Renal cortex interstitium (tissue), 11 donors: Measurements from ENCODE around the gene RALGDS. TPM values are rescaled to one million over a fixed set of nuclear protein-coding genes. Genes with fewer than 3 reads are reported as not detected.
A peak's percentile ranks its signal among the peaks of the same experiment; 100 is the strongest.

ENCODE experiments used
- DNase-seq, 11 donors: peaks; one replicate each; pipeline ENCODE4 v3.0.0-alpha.2; 2013; ENCODE audit warnings: low read depth in 9 of 11, low spot score in 4 of 11; ENCODE audit errors: extremely low read depth in 1 of 11
- polyA plus RNA-seq, 3 donors: library from polyadenylated mRNA; unstranded; fragments of 120-200 nt; gene quantifications; one replicate each; pipeline ENCODE4 v1.2.1, GENCODE V29; 2013; ENCODE audit not compliant: insufficient read length in 3 of 3

RALGDS gene
- polyA plus RNA-seq, 3 donors, result 30.6 to 44.4 (median 40.2) TPM

DNA sequence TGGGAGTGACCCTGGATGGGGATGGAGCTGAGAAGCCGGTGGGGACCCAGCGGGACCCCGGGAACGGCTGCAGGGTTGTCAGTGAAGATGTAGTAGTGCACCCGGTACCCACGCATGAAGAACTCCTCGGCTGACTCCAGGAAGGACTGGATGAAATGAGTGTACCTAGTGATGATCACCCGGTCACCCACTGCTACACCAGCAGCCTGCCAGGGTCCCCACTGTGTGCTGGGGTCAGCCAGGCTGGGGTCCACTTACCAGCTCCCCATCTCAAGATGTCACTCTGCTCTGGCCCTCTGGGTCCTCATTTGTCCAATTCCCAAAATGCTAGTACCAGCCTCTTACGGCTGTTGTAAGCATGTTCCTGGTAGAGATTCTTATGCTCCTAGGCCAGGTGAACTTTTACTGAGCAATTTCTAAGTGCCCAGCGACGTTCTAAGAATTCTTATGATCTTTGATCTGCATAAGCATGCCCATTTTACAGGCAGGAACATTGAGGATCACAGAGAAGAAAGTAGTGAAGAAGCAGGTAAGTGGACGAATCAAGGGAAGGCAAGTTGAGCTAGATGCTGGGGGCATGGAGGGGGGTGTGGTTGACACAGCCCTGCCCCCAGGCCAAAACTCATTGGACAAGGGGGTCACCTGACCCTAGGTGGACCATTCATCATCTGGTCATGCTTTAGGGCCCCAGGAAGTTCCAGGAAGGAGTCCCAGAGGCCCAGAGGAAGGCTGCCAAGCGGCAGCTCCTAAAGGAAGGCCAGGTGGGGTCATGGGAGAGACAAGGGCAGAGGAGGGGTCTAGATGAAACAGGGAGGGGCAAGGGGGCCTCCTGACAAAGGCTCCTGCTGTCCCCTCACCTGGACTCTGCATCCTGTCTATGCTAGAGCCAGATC, 33.3 kb upstream of the RALGDS start:
- DNase-seq, result no peak

DNA sequence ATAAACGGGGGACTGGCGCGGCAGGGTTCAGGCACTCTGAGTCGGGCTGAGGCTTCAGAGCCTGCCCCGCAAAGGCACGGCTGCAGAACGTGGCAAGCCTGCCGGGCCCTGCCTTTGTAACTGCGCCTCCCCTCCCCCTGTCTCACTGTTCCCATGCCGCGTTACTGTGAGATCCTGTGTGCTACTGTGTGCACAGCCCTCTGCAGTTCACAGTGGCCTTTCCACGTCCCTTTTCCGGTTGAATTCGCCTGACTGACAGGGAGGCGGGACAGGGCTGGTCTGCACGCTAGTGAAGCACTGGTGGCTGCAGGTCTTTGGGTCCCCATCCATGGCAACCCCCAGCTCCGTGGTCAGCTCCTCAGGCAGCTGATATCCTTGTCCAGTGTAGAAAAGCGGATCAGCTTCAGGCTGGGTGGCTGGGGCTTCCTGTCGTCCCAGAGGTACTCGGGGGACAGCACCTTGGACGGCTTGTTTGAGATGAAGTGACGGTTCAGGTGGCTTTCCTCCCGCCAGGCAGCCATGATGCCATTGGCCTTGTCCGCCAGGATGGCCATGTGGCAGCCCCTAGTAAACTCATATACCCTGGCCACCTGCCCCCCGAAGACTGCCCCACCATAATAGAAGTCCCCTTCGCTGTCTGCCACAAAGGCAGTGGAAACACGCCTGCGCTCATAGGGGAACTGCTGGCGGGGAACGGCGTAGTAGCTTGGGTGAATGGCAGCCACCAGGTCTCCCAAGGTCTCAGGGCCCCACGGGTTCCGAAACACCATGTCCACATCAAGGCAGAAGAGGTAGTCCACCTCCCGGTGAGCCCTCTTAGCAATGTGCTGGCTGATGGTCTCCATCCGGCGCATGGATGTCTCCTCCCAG, 32.4 kb upstream of the RALGDS start:
- DNase-seq, result no peak

DNA sequence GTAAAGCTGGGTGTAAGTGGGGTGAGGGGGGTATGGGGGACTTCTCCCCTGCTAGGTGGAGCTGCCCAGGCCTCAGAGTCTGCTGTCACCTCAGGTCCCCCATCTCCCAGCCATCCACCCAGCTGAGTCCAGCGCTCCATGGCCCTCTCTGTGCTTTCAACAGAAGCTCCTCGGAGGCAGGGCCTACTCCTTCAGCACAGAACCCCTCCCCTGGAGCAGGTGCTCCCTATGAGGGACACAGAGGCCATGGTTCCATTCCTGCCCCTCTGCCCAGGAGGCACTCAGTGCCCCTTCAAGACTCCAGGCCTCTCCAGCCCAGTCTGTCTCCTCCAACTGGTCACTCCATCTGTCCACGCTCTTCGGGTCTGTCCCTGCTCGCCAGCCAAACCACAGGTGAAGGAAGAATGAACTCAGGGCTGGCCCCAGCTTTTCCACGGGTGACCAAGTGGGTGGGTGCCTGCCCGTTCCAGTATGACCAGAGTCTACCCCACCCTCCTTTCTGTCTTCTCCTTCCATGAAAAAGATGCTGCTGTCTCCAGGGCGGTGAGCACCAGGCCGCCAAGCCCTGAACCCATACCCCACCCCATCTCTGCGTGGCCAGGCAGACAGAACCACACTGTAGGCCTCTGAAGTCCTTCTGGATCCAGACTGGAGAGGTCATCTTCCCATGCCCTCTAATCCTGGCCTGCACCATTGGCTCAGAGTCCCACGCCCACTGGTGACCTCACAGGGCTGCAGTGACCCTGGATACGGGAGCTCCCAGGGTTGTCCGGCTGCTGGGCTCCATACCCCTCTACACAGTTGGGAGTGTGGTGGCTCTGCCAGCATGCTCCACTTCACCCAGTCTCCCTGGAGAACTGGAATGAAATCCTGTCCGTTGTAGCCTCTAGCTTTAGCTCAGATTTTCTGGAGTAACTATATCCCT, 30.8 kb upstream of the RALGDS start:
- DNase-seq, result no peak

DNA sequence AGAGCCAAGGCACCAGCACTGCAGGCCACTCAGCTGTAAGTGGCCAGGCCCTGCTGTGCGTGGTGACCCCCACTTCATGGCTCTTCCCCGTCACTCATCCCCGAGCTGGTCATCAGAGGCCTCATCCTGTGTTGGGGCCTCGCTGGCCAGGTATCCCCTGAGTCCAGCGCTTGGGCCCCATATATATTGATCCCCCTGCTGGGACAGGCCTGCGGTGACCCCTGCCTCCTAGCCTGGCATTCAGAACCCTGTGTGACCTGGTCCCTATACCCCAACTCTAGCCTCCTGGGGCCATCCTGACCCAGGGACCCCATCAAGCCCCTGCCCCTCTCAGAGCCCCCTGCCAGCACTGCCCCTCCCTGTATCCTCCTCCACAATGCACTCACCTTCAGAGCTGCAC, 30.0 kb upstream of the RALGDS start:
- no peak for DNase-seq

DNA sequence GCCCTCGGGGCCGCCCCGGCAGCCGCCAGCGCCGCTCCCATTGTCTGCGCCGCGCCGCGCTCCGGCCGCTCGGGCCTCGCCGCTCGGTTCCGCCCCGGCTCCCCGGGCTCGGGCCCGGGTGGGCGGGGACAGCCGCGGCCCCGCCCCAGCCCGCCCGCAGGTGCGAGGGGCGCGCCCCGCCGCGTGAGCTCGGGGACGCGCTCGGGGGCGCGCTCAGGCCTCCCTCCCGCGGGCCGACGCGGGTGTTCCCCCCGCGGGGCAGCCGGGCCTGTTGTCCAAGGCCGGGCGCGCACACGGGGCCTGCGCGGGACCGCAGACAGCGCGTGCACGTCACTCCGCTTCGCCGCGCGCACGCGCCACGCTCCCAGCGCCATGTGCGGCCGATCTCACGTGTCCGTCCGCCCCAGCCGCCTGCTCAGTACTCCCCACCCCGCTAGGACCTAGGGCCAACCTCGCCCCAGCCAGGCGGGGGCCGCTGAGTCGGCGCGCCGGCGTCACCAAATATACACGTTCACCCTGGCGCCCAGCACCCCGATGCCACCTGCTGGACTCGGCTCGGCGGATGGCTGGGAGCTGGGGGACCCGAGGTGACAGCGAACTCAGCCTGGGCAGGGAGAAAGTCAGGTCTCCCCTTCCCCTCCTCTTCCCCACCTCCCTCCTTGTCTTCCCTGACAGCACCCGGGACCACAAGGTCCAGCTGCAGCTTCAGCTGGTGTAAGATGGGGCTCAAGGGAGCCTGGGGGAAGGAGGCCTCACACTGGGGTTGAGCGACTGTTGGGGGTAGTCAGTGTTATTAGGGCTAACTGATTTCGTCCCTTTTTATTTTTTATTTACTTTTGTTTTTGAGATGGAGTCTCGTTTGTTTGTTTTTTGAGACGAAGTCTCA, 28.3 kb upstream of the RALGDS start:
- DNase-seq, result peak in 5 of 11 donors; percentile 68 to 82 (median 74)

DNA sequence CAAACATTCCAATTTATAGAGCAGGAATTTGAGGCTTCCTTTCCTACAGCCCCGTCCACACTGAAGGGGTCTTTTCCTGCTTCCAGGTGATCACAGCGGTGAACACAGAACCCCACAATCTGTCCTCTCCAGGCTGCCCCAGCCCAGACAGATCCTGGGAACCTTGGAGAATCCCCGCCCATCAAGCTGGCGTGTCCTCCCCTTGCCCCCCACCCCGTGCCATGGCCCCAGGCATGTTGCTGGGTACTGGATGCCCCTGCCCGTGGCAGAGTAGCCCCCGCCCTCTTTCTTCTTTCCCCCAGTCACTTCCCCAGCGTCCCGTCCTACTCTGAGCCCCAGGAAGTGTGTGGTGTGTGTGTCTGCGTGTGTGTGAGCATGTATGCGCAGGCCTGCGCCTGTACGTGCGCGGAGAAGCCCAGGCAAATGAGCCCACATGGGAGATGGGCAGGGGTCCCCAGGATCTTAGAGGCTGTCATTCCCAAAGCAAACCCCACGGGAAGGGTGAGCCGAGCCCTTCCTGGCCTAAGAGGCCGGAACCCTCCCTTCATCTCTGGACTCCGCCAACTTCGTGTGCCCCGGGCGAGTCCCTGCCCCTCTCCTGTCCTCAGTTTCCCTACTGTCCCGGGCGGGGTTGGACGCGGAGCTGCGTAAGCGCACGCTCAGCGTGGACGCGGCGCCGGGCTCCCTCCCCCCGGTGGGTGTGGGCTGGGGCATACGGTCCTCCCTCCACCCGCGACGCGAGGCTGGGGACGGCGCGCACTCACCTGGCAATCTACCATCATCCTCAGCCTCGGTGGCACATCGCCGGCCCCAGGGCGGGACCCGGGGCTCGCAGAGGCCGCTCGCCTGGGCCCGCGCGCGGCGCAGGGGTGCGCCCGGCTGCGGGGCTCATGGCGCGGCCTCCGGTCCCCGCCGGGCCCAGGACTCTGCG, 27.4 kb upstream of the RALGDS start:
- no peak for DNase-seq

DNA sequence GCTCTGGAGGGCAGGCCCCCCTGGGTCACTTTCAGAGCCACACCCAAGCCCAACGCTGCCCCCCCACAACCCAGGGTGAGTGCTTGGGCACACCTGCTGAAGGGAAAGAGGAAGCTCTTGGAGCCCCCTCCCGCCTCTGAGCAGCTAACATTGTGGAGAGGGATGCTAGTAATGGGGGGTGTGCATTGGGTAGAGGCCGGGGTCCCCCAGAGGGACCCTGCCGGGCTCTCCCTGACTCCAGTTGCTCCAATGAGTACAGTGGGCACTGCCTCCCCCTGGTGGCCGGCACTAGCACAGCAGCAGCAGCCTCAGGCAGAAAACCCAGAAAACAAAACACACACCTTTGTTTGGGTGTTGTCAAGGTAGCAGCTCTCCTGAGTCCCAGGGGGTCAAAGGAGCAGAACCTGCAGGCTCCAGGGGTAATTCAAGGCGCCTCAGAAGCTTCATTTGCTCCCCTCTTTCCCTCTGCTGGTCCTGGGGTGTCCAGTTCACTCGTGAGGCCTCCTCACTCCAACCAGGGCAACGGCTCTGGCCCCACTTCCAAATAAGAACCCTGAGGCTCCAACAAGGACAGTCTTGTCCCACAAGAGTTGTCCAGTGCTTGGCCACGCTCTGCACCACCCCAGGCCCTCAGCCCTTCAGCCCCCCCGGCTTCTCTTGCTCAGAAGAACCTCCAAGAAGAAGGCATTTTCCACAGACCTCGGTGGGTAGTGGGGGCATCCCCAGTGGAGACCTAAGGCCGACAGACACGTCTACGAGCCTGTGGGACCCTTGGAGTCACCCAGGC, 26.6 kb upstream of the RALGDS start:
- DNase-seq, result peak in 3 of 11 donors; percentile 52 to 69 (median 57)

DNA sequence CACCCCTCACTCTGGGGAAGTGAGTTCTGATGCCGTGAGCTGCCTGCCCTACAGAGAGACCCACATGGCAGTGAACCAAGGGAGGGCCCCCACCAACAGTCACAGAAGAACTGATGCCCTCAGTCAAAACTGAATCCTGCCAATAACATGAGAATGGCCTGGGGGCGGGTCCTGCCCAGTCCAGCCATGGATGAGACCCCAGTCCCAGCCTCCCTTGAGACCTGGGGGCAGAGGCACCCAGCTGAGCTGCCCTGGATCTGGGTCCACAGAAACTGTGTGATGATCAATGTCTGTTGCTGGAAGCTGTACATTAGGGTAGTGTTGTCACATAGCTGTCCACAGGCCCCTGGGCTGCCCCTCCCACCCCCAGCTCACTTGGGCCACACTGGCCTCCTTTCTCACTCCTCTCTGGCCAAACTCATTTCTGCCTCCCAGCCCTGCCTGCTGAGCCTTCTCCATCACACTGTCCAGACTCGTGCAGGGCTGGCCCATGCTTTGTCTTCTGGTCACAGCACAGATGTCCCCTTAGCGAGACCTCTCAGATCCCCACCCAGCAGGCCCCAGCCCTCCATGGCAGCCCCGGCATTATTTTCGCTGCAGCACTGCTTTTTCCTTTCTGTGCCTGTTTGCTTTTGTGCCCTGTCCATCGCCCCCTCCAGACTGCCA, 25.8 kb upstream of the RALGDS start:
- DNase-seq, result no peak

DNA sequence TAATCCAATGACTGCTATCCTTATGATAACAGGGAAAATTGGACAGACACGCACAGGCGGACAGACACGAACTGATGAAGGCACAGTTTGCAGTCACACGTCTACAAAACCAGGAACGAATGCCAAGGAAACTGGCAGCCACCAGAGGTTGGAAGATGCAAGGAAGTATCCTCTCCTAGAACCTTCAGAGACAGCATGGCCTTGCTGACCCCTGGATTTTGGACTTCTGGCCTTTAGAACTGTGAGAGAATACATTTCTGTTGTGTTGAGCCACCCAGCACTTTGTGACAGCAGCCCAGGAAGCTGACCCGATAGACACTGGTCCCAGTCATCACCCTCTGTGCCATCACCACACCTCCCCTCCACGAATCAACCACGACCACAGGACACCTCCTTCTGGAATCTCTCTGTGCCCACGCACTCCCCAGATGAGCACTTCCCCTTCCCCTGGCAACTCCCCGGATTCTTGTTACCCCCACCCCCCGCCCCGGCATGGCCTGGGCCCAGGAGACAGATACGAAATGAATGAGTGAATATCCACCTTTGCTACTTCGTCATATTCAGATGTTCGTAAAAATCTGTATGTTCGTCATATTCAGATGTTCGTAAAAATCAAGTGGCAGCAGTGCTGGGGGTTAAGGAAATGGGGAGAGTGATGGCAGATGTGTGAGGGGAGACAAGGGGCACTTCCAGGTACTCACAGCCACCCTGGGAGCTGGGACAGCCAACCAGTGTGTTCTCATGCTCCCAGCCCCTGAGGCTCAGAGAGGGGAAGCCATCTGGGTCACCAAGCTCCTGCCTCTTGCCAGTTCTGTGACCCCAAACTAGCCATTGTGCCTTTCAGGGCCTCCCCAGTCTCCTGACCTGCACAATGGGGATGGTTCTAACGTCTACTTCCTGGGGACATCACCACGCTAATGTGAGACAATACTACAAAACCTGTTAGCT, 24.1 kb upstream of the RALGDS start:
- DNase-seq, result no peak

DNA sequence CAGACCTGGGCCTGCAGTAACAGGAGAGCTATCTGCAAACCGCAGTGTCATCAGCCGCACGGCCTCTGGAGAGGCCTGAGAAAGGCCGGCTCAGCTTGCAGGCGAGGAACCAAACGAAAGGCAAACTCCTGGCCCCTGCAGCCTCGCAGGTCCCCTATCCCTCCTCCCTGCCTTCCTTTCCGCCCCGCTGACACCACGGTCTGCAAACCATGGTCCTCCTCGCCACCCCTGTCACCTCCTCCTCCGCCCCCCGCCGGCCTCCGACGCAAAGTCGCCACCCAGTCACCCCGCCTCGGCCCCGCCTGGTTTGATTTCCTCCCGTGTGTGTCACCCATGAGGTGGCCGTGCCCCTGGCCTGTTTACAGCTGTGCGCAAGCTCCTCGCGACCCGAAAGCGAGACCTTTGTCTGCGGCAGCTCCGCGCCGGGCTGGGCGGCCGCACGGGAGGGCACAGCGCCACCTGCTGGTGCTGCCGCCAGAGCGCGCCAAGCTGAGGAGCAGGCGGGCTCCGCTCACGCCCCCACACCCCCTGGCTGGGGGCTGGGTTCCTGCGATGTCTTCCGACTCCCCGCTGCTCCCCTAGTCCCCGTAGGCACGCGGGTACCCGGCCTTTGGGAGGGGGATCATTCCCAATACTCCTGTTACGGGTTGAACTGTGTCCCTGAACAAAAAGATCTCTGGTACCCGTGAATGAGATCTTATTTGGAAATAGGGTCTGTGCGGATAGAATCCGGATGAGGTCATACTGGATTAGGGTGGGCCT, 23.3 kb upstream of the RALGDS start:
- peak in 4 of 11 donors; percentile 57 to 78 (median 69) for DNase-seq

DNA sequence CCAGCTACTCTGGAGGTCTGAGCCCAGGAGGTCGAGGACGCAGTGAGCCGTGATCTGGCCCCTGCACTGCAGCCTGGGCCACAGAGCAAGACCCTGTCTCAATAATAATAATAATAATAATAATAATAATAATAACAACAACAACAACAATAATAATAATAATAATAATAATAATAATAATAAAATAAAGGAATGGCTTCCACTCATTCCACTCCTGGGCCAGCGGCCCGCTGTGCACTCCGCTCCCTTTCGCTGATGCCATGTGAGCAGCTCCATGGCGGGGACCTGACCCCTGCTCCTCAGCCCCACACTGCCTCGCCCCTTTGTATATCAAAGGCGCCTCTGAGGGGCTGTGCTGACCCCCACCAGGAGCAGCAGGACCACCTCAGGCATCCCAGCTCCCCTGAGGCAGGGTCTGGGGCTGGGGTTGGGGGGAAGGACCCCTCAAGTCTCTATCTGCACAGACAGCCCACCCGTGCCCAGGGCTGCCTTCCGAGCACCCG, 22.6 kb upstream of the RALGDS start:
- DNase-seq, result no peak

DNA sequence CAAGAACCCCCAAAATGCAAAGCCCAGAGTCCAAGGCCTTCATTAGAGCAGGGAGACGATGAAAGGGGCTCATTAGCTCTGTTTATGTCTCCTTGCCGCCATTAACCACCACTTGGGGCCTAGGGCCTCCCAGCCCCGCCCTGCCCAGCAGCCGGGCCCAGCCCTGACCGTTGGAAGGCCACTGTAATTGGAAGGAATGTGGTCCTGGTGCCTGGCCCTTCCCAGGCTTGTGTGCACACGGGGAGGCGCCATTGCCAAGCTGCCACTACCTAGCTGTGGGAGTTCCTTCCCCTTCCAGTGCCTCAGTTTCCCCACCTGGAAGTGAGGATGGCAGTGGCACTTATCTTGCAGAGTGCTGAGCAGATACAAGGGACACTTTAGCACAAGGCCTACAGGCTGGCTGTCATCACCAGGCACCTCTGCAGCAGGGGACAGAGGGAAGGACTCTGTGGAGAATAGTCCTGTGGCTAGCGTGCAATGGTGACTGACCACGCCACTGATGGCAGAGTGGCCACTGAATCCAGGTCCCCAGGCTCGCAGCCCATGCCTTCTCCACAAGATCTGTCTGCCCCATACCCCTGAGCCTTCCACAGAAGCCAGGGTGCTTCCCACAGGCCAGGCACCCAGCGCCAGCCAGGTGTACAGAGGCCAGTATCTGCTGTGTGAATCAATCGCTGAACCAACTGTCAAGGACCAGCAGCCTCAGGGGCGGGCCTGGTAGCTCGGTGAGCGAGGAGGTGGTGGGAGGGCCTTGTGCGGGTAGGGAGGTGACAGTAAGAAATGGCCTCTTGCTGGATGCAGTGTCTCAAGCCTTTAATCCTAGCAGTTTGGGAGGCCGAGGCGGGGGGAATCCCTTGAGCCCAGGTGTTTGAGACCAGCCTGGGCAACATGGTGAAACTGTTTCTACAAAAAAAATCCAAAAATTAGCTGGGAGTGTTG, 21.9 kb upstream of the RALGDS start:
- DNase-seq, result no peak
